ENCODE data around the gene CLDND2.

GRCh38 chr19:51354103-51354741, 14.6 kb downstream of the CLDND2 start:
- TF ChIP-seq POLR2A (IDR thresholded peaks at IDR 0.05; ENCODE audit: low read length) (no peak), GATA1 (IDR thresholded peaks at IDR 0.05; ENCODE audit: low read depth, low read length) (no peak)
